K562 (cell line): ENCODE data around the gene ZNF107. TPM values are rescaled to one million over a fixed set of nuclear protein-coding genes. Genes with fewer than 3 reads are reported as not detected.

Experiments
- AFF1 ChIP-seq, 2 experiments: fragments of 450-650 bp; IDR thresholded peaks; 2 replicates each; pipeline ENCODE4 v1.6.1; 2018; ENCODE audit warnings: mild to moderate bottlenecking in 2 of 2, low read depth in 1 of 2; ENCODE audit not compliant: partially characterized antibody in 2 of 2
- ASH1L ChIP-seq: fragments of 450-650 bp; IDR thresholded peaks from 2 replicates; pipeline ENCODE4 v1.6.1; 2018; ENCODE audit warnings: borderline replicate concordance, mild to moderate bottlenecking, low read depth; ENCODE audit not compliant: partially characterized antibody
- BRCA1 ChIP-seq, 2 experiments: fragments of 450-650 bp in 1 of 2; sonication (generic) in 1 of 2; formaldehyde crosslinking in 1 of 2; IDR thresholded peaks; 2 replicates each; pipeline versions ENCODE4 v1.5.0 to v1.6.1; 2017 to 2020; ENCODE audit warnings: mild to moderate bottlenecking in 1 of 2, missing genetic modification reagents in 1 of 2
- CBFB ChIP-seq: sonication (generic); formaldehyde crosslinking; IDR thresholded peaks from 2 replicates; pipeline ENCODE4 v1.4.0; 2020; ENCODE audit warnings: mild to moderate bottlenecking, missing genetic modification reagents
- CSDE1 ChIP-seq, 2 experiments: fragments of 450-650 bp; IDR thresholded peaks; 2 replicates each; pipeline ENCODE4 v1.6.1; 2016; ENCODE audit warnings: mild to moderate bottlenecking in 1 of 2
- EP300 ChIP-seq: IDR thresholded peaks from 2 replicates; pipeline ENCODE4 v1.6.1; 2012; ENCODE audit warnings: low read length, improper control_type of control experiment
- EWSR1 ChIP-seq: fragments of 450-650 bp; IDR thresholded peaks from 2 replicates; pipeline ENCODE4 v1.6.1; 2018; ENCODE audit warnings: borderline replicate concordance, mild to moderate bottlenecking, low read depth, moderate library complexity; ENCODE audit not compliant: partially characterized antibody
- GTF2F1 ChIP-seq: IDR thresholded peaks from 2 replicates; pipeline ENCODE4 v1.6.1; 2011; ENCODE audit warnings: low read depth, low read length, improper control_type of control experiment
- MCM2 ChIP-seq: fragments of 450-650 bp; IDR thresholded peaks from 2 replicates; pipeline ENCODE4 v1.6.1; 2017; ENCODE audit warnings: low read depth, mild to moderate bottlenecking
- NCOA1 ChIP-seq: fragments of 450-650 bp; IDR thresholded peaks from 2 replicates; pipeline ENCODE4 v1.6.1; 2016; ENCODE audit warnings: low read depth
- NCOA4 ChIP-seq: fragments of 450-650 bp; IDR thresholded peaks from 2 replicates; pipeline ENCODE4 v1.6.1; 2018; ENCODE audit warnings: mild to moderate bottlenecking; ENCODE audit not compliant: partially characterized antibody
- NFYB ChIP-seq: IDR thresholded peaks from 2 replicates; pipeline ENCODE4 v1.6.1; 2011; ENCODE audit warnings: mild to moderate bottlenecking, moderate library complexity; ENCODE audit not compliant: insufficient read length; ENCODE audit errors: extremely low read depth
- PHF21A ChIP-seq: fragments of 450-650 bp; IDR thresholded peaks from 2 replicates; pipeline ENCODE4 v1.6.1; 2017; ENCODE audit warnings: low read depth, borderline replicate concordance
- PRDM10 ChIP-seq: fragments of 450-650 bp; IDR thresholded peaks from 2 replicates; pipeline ENCODE4 v1.6.1; 2018; ENCODE audit not compliant: partially characterized antibody
- SRSF9 ChIP-seq: fragments of 200-400 bp; formaldehyde crosslinking; IDR thresholded peaks from 2 replicates; pipeline ENCODE4 v1.6.1; 2017; ENCODE audit warnings: low read depth, low read length, borderline replicate concordance
- YBX1 ChIP-seq: fragments of 450-650 bp; IDR thresholded peaks from 2 replicates; pipeline ENCODE4 v1.7.1; 2016; ENCODE audit warnings: mild to moderate bottlenecking
- ZNF408 ChIP-seq: fragments of 250-450 bp; sonication (Bioruptor Pico); IDR thresholded peaks from 2 replicates; pipeline ENCODE4 v1.4.0; 2020; ENCODE audit warnings: low read depth, mild to moderate bottlenecking, moderate library complexity
- polyA plus RNA-seq, 8 experiments: library from polyadenylated mRNA; depleted of rRNA in 4 of 8; stranded (reverse) in 5 of 8; unstranded in 3 of 8; fragments of >200 nt; fragmentation: Nextera tagmentation in 2 of 8; fragmentation: Illumina TruSeq in 1 of 8; extraction: Ambion mirVana in 2 of 8; extraction: Trizol in 1 of 8; gene quantifications; 2 replicates each; pipeline versions ENCODE4 v1.2.1 to v1.2.3, GENCODE V29; 2011 to 2014; ENCODE audit warnings: inconsistent platforms in 1 of 8, missing spikeins in 1 of 8
- total RNA-seq, 7 experiments: library from RNA; depleted of rRNA in 6 of 7; stranded (reverse); fragments of >200 nt in 6 of 7; fragmentation: Illumina TruSeq in 2 of 7; extraction: Trizol in 2 of 7; gene quantifications; 2 replicates each; pipeline versions ENCODE4 v1.2.1 to v1.2.3, GENCODE V29; 2011 to 2021; ENCODE audit warnings: low replicate concordance in 1 of 7
- TF ChIP-seq, protein P1 (sequence below): sonication (generic); formaldehyde crosslinking; IDR thresholded peaks from 2 replicates; pipeline ENCODE4 v1.8.0; 2022; ENCODE audit warnings: mild to moderate bottlenecking, missing genetic modification reagents, borderline replicate concordance

The ZNF107 gene
- total and polyA plus RNA-seq, 9 of the 15 experiments (the other 6 are each of a cell fraction or from before 2014, with no cell fraction given): 2.4 to 14.2 (median 7.9) TPM

GRCh38 chr7:64665980-64666662 lies at the start of gene ZNF107 (continued):
- no peak for TF ChIP-seq PRDM10
- TF ChIP-seq SRSF9: no peak
- no peak for TF ChIP-seq YBX1
- TF ChIP-seq PHF21A: no peak
- no peak for TF ChIP-seq EP300
- TF ChIP-seq NCOA4: no peak
- peak; percentile 31; the same call in 1 of the 2 replicates for TF ChIP-seq NCOA1
- no peak for TF ChIP-seq AFF1 (IDR thresholded peaks at IDR 0.05; ENCODE audit: low read depth in 1 of 2, partially characterized antibody in 2 of 2)
- TF ChIP-seq NFYB: peak; percentile 96
- TF ChIP-seq, protein P1, sequence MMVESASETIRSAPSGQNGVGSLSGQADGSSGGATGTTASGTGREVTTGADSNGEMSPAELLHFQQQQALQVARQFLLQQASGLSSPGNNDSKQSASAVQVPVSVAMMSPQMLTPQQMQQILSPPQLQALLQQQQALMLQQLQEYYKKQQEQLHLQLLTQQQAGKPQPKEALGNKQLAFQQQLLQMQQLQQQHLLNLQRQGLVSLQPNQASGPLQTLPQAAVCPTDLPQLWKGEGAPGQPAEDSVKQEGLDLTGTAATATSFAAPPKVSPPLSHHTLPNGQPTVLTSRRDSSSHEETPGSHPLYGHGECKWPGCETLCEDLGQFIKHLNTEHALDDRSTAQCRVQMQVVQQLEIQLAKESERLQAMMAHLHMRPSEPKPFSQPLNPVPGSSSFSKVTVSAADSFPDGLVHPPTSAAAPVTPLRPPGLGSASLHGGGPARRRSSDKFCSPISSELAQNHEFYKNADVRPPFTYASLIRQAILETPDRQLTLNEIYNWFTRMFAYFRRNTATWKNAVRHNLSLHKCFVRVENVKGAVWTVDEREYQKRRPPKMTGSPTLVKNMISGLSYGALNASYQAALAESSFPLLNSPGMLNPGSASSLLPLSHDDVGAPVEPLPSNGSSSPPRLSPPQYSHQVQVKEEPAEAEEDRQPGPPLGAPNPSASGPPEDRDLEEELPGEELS: no peak
- TF ChIP-seq BRCA1 (IDR thresholded peaks at IDR 0.05): no peak
- TF ChIP-seq BRCA1 (CRISPR knock-in tag; IDR thresholded peaks at IDR 0.05): no peak
- peak; percentile 89 for TF ChIP-seq ASH1L
- TF ChIP-seq GTF2F1: peak; percentile 54; the same call in 1 of the 2 replicates
- TF ChIP-seq CSDE1 (IDR thresholded peaks at IDR 0.05): no peak
- no peak for TF ChIP-seq ZNF408 (CRISPR knock-in tag)
- TF ChIP-seq MCM2: no peak
- no peak for TF ChIP-seq CBFB (CRISPR knock-in tag)
- TF ChIP-seq EWSR1: no peak
